ENCODE data around the gene MRPL58.
"Not testable (repeated sequence)": the region's sequence is repeated elsewhere in the genome, so short reads cannot be mapped to it uniquely, and the experiment has no call there.

GRCh38 chr17:75043789-75044188 lies 31.3 kb downstream of the MRPL58 start:
- not testable (repeated sequence) for TF ChIP-seq GLI4 (tag by site-specific recombination; IDR thresholded peaks at IDR 0.05); ZNF292 (tag by site-specific recombination; IDR thresholded peaks at IDR 0.05; ENCODE audit: borderline replicate concordance, low read depth); ZBTB1 (tag by site-specific recombination; IDR thresholded peaks at IDR 0.05); RBAK (tag by site-specific recombination; IDR thresholded peaks at IDR 0.05); CTCF (tag by site-specific recombination; IDR thresholded peaks at IDR 0.05); ZNF350 (tag by site-specific recombination; IDR thresholded peaks at IDR 0.05); GLI2 (tag by site-specific recombination; IDR thresholded peaks at IDR 0.05; ENCODE audit: borderline replicate concordance, low read depth)
